ENCODE results near the gene HSPA6.

DNA sequence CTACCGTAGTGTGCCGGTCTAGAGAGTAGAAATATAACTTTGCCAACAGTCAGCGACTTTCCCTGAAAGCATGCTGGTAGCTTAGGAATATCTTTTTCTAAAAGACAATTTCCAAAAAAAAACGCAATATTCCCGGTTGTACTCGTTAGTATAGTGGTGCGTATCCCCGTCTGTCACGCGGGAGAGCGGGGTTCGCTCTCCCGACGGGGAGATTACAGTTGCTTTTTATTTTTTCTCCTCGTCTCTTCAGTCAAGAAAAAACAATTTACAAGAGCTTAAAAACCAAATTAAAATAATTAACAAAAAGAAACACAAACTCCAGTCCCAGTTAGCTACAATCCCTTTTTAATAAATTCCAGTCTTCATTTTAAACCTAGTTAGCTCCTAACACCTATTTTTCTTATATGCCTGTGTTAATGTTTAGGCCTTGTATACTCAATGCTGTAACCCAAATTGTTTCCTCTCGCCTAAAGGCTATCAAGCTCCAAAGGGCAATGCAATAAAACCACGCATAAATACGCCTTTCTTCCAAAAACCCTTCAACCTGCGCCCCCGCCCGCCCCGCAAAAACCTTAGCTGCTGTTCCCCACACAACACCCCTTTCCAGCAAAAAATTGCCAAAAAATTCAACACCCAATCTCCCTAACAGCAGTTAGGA lies 7.8 kb downstream of the HSPA6 start:
- TF ChIP-seq POLR2A (IDR thresholded peaks at IDR 0.05) = no peak
- TF ChIP-seq CTCF (IDR thresholded peaks at IDR 0.05 in 8 of 11, conservative IDR thresholded peaks at IDR 0.05 in 3 of 11) = no peak
- TF ChIP-seq POLR2AphosphoS5 (IDR thresholded peaks at IDR 0.05) = no peak

Measured in spleen (tissue), 7 donors.